ENCODE data around the gene TRAPPC3L. TPM values are rescaled to one million over a fixed set of nuclear protein-coding genes. Genes with fewer than 3 reads are reported as not detected.

The TRAPPC3L gene
- total RNA-seq, 1 experiment from 2014 or later: not detected

DNA sequence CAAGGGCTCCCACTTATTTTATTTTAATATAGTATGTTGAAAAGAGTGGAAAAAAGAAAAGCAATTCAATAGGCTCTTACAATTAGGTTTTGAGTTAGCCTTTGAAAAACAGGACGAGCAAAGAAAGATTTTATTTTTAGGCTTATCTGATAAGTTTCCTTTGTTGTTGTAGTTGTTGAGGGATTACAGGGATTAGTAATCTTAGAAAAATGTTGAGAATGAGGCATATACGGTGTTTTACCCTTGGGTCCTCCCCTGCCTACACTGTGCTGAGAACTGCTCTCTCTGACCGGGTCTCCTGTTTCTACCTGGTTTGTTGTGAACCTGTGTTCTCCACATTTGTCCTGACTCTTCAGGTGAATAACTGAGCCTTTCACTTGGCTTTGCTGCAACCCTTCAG lies 16.7 kb downstream of the TRAPPC3L start:
- TF ChIP-seq, protein P1, sequence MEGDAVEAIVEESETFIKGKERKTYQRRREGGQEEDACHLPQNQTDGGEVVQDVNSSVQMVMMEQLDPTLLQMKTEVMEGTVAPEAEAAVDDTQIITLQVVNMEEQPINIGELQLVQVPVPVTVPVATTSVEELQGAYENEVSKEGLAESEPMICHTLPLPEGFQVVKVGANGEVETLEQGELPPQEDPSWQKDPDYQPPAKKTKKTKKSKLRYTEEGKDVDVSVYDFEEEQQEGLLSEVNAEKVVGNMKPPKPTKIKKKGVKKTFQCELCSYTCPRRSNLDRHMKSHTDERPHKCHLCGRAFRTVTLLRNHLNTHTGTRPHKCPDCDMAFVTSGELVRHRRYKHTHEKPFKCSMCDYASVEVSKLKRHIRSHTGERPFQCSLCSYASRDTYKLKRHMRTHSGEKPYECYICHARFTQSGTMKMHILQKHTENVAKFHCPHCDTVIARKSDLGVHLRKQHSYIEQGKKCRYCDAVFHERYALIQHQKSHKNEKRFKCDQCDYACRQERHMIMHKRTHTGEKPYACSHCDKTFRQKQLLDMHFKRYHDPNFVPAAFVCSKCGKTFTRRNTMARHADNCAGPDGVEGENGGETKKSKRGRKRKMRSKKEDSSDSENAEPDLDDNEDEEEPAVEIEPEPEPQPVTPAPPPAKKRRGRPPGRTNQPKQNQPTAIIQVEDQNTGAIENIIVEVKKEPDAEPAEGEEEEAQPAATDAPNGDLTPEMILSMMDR (conservative IDR thresholded peaks at IDR 0.05): no peak
- H2BK20ac ChIP-seq (ENCODE audit: low read depth, low read length, poor library complexity, severe bottlenecking): no peak overlapping the region
- H3K23ac ChIP-seq (ENCODE audit: insufficient read length, low read depth, low read length): no peak overlapping the region
- H3K79me1 ChIP-seq (ENCODE audit: insufficient read depth, low read depth, low read length, poor library complexity, severe bottlenecking): no peaks in the 10 kb centered on the region
- H2BK15ac ChIP-seq (ENCODE audit: low read depth, low read length): no peak overlapping the region
- H3K56ac ChIP-seq (ENCODE audit: insufficient read length, low read depth, low read length): no peak overlapping the region
- Mint-ChIP-seq H3K9me3 (no peaks in the 10 kb centered on the region), H3K4me3 (no peak overlapping the region), H3K36me3 (ENCODE audit: insufficient read depth in 1 of 3, low read depth in 3 of 3) (no peaks in the 10 kb centered on the region), H3K4me1 (peaks cover 39 to 42% of the 10 kb centered on the region in 2 experiments), H3K27me3 (ENCODE audit: low read depth) (no peaks in the 10 kb centered on the region), H3K27ac (peak overlapping the region in 1 of 3 experiments; percentile 0; a peak in 1 of 7 replicates)
- H4K91ac ChIP-seq (ENCODE audit: insufficient read length, low read depth, low read length): no peak overlapping the region
- no peak overlapping the region for H3T11ph ChIP-seq (ENCODE audit: low read length)
- no peak overlapping the region for H2BK5ac ChIP-seq (ENCODE audit: insufficient read length, low read length)
- DNase-seq: no peak
- no peak overlapping the region for H2BK120ac ChIP-seq (ENCODE audit: low read depth, low read length, poor library complexity, severe bottlenecking)
- H4K20me1 ChIP-seq (ENCODE audit: control insufficient read depth, insufficient read depth, insufficient read length): no peaks in the 10 kb centered on the region
- no peak overlapping the region for H3K18ac ChIP-seq (ENCODE audit: insufficient read length, low read depth, low read length)
- H3K9me3 ChIP-seq (ENCODE audit: control insufficient read depth, low read depth, low read length): no peaks in the 10 kb centered on the region
- no peak overlapping the region for H4K5ac ChIP-seq (ENCODE audit: insufficient read length, low read depth, low read length)
- H3K9ac ChIP-seq (ENCODE audit: extremely low read depth, insufficient read length, low read length): no peak overlapping the region
- no peak overlapping the region for H2BK12ac ChIP-seq (ENCODE audit: insufficient read length, low read depth, low read length)
- no peak overlapping the region for H2AK5ac ChIP-seq (ENCODE audit: insufficient read length, low read length)
- H3K23me2 ChIP-seq (ENCODE audit: insufficient read length, low read depth, low read length, poor library complexity, severe bottlenecking): no peaks in the 10 kb centered on the region
- no peak overlapping the region for H3K14ac ChIP-seq (ENCODE audit: insufficient read depth, low read length)
- H4K8ac ChIP-seq (replicated peaks; ENCODE audit: insufficient read length, low read depth, low read length): no peak overlapping the region
- no peaks in the 10 kb centered on the region for H3K27me3 ChIP-seq (ENCODE audit: insufficient read depth, low read length)
- no CpG with 5 or more reads among the region's 3 CpGs for WGBS (ENCODE audit: extremely low coverage, insufficient read length, low lambda C conversion rate)
- no peak overlapping the region for H3K4ac ChIP-seq (ENCODE audit: low read depth, low read length)
- no peak overlapping the region for H3K4me2 ChIP-seq (ENCODE audit: insufficient read depth, insufficient read length, low read length)
- no peak overlapping the region for H2AFZ ChIP-seq (ENCODE audit: low read length)
- H3K27ac ChIP-seq (ENCODE audit: insufficient read length, low read depth, low read length): no peak overlapping the region
- no peaks in the 10 kb centered on the region for H3K79me2 ChIP-seq (ENCODE audit: insufficient read depth, low read length)
- peaks cover 8% of the 10 kb centered on the region; the same call in 1 of the 2 replicates for H3K4me1 ChIP-seq (ENCODE audit: insufficient read depth, low read length)

Data from H9 (cell line).